ENCODE results near the gene EYA3. TPM values are rescaled to one million over a fixed set of nuclear protein-coding genes. Genes with fewer than 3 reads are reported as not detected.
"Not testable (repeated sequence)": the region's sequence is repeated elsewhere in the genome, so short reads cannot be mapped to it uniquely, and the experiment has no call there.

EYA3 gene
- polyA plus RNA-seq, 1 donor, result 16.5 TPM

- DNase-seq (ENCODE audit: low read depth), result no peak
Measured at GRCh38 chr1:28028873-28029654, 59.3 kb downstream of the EYA3 start.

- DNase-seq (ENCODE audit: low read depth), result no peak
Measured at GRCh38 chr1:28027660-28028059, 60.8 kb downstream of the EYA3 start.

GRCh38 chr1:28027238-28027637 is 61.2 kb downstream of the EYA3 start:
- DNase-seq (ENCODE audit: low read depth), result no peak

GRCh38 chr1:28026329-28026728 is 62.1 kb downstream of the EYA3 start:
- no peak for DNase-seq (ENCODE audit: low read depth)

GRCh38 chr1:28021064-28021463 is 67.3 kb downstream of the EYA3 start:
- no peak for DNase-seq (ENCODE audit: low read depth)

GRCh38 chr1:28010969-28011368 is 77.4 kb downstream of the EYA3 start:
- DNase-seq (ENCODE audit: low read depth), result no peak

GRCh38 chr1:28003117-28003516 is 85.3 kb downstream of the EYA3 start:
- not testable (repeated sequence) for DNase-seq (ENCODE audit: low read depth)

- DNase-seq (ENCODE audit: low read depth), result no peak
Measured at GRCh38 chr1:28002600-28002999, 85.8 kb downstream of the EYA3 start.

- DNase-seq (ENCODE audit: low read depth), result no peak
Measured at GRCh38 chr1:27999055-27999454, 89.4 kb downstream of the EYA3 start.

GRCh38 chr1:27994526-27994925 is 93.9 kb downstream of the EYA3 start:
- DNase-seq (ENCODE audit: low read depth), result not testable (repeated sequence)

GRCh38 chr1:27994060-27994459 is 94.3 kb downstream of the EYA3 start:
- DNase-seq (ENCODE audit: low read depth), result no peak

GRCh38 chr1:27993241-27993640 is 95.2 kb downstream of the EYA3 start:
- no peak for DNase-seq (ENCODE audit: low read depth)

GRCh38 chr1:27992276-27992675 is 96.1 kb downstream of the EYA3 start:
- no peak for DNase-seq (ENCODE audit: low read depth)

GRCh38 chr1:27990920-27991537 is 97.4 kb downstream of the EYA3 start:
- no peak for DNase-seq (ENCODE audit: low read depth)

GRCh38 chr1:27981145-27981544 is 107.3 kb downstream of the EYA3 start:
- no peak for DNase-seq (ENCODE audit: low read depth)

GRCh38 chr1:27980216-27980845 is 108.1 kb downstream of the EYA3 start:
- DNase-seq (ENCODE audit: low read depth), result no peak

- DNase-seq (ENCODE audit: low read depth), result no peak
Measured at GRCh38 chr1:27979859-27980201, 108.6 kb downstream of the EYA3 start.

GRCh38 chr1:27979151-27979858 is 109.1 kb downstream of the EYA3 start:
- no peak for DNase-seq (ENCODE audit: low read depth)

GRCh38 chr1:27974417-27974781 is 114.0 kb downstream of the EYA3 start:
- DNase-seq (ENCODE audit: low read depth), result no peak

GRCh38 chr1:27973771-27974416 is 114.5 kb downstream of the EYA3 start:
- DNase-seq (ENCODE audit: low read depth), result no peak

- DNase-seq (ENCODE audit: low read depth), result no peak
Measured at GRCh38 chr1:27972141-27972540, 116.3 kb downstream of the EYA3 start.

GRCh38 chr1:27971674-27972073 is 116.7 kb downstream of the EYA3 start:
- no peak for DNase-seq (ENCODE audit: low read depth)
